ENCODE measurements around the gene GRK4. TPM values are rescaled to one million over a fixed set of nuclear protein-coding genes. Genes with fewer than 3 reads are reported as not detected.

GRK4 gene
- total and polyA plus RNA-seq, 10 of the 15 experiments (the other 5 are each of a cell fraction or from before 2014, with no cell fraction given) = 1.1 to 4.0 (median 2.5) TPM

DNA sequence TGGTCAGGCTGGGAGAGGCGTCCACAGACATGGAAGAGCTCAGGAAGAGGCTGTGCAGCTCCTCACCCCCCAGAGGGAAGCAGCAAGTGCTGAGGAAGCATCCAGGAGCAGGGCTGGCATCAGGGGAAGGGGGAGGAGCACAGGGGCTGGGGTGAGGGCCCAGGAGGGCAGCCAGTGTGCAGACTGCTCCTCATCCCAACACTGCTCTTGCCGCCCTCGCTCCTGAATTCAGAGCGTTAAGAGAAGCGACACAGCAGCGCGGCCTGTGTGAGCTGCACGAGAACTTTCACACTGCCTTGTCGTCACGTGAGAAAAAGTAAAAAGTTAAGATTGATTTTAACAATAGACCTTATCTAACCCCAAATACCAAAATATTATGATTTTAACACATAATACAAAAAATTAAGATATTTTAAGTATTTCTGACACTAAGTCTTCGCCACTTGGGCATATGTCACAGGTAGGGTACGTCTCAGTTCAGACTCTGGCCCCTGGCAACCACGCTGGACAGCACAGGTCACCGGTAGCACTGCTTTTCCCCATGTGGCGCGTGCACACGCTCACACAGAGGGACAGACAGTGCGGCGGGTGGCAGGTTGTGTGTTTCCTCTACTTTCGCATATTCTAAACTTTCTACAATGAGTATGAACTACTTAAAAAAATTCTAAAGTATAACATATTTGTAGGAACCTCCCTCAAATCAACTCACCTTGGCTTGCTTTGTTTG lies 19.8 kb upstream of the GRK4 start (continued):
- TF ChIP-seq, protein P1, sequence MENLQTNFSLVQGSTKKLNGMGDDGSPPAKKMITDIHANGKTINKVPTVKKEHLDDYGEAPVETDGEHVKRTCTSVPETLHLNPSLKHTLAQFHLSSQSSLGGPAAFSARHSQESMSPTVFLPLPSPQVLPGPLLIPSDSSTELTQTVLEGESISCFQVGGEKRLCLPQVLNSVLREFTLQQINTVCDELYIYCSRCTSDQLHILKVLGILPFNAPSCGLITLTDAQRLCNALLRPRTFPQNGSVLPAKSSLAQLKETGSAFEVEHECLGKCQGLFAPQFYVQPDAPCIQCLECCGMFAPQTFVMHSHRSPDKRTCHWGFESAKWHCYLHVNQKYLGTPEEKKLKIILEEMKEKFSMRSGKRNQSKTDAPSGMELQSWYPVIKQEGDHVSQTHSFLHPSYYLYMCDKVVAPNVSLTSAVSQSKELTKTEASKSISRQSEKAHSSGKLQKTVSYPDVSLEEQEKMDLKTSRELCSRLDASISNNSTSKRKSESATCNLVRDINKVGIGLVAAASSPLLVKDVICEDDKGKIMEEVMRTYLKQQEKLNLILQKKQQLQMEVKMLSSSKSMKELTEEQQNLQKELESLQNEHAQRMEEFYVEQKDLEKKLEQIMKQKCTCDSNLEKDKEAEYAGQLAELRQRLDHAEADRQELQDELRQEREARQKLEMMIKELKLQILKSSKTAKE (IDR thresholded peaks at IDR 0.05; ENCODE audit: low read depth, poor library complexity, severe bottlenecking) = no peak

DNA sequence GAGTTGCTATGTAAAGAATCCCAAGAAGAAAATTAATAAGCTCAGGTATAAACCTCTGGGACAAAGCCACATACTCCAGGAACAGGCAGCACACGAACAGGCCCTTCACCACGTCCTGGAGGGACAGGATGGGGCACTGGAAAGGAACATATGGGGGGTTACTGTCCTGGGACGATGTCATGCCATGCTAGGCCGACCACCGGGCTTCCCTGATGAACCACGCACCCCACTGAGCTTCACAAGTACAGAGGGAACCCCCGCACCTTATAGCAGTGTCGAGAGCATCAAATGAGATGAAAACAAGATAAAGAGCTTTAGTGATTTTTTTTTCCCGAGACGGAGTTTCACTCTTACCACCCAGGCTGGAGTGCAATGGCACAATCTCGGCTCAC lies 19.3 kb upstream of the GRK4 start:
- H3K4me2 ChIP-seq (ENCODE audit: control insufficient read depth, insufficient read depth) = no peak overlapping the region
- DNase-seq (ENCODE audit: low read depth, low spot score) (no peak), FAIRE-seq (no peak), ATAC-seq (no peak)
- SMC1A ChIA-PET (ENCODE audit: uncharacterized antibody, unreplicated experiment) = interaction anchor here (1.9 kb wide), 1 partner anchor 8 kb away, joined by 6 read pairs; no protein-coding TSS in a partner anchor
- H3K36me3 ChIP-seq (ENCODE audit: control insufficient read depth in 2 of 2, insufficient read depth in 2 of 2, low read length in 1 of 2) = peaks cover 56 to 70% of the 10 kb centered on the region in 2 experiments
- no peak overlapping the region for H3K27ac ChIP-seq (ENCODE audit: control insufficient read depth, insufficient read depth)
- no peak overlapping the region for H2AFZ ChIP-seq (ENCODE audit: control insufficient read depth, low read depth, low read length)
- H3K9ac ChIP-seq (ENCODE audit: control insufficient read depth, insufficient read depth, low read length) = no peak overlapping the region
- in situ Hi-C loops (cut with MboI) (loop anchor here (25.0 kb wide), 1 partner anchor 182 kb away; the partner anchor contains the start of gene TNIP2), intact Hi-C loops (cut with micrococcal nuclease; ENCODE audit: unreplicated experiment) (no loop called here)
- no peaks in the 10 kb centered on the region; the same call in 1 of the 2 replicates for H4K20me1 ChIP-seq (ENCODE audit: control insufficient read depth, insufficient read depth)
- RAD21 ChIA-PET (ENCODE audit: unreplicated experiment) = interaction anchor here (0.7 kb wide), 1 partner anchor 10 kb away, joined by 4 read pairs; no protein-coding TSS in a partner anchor
- TF ChIP-seq POLR2A (IDR thresholded peaks at IDR 0.05; ENCODE audit: low read depth, low read length) (0 out of 2 replicates have a peak, but pooled peaks have one; percentile 21), RAD51 (IDR thresholded peaks at IDR 0.05) (no peak)
- no peaks in the 10 kb centered on the region; the same call in 2 of the 3 replicates for H3K9me3 ChIP-seq (replicated peaks; ENCODE audit: control insufficient read depth, insufficient read depth, low read length)
- CTCF ChIA-PET = interaction anchor here (0.6 to 2.1 kb wide), 2 partner anchors 10 to 249 kb away, joined by 3 to 10 read pairs; no protein-coding TSS in a partner anchor
- H3K4me3 ChIP-seq = no peak overlapping the region
- H3K4me1 ChIP-seq (ENCODE audit: control insufficient read depth, insufficient read depth, low read length) = no peaks in the 10 kb centered on the region; the same call in 1 of the 2 replicates
- no peaks in the 10 kb centered on the region; the same call in 1 of the 2 replicates for H3K79me2 ChIP-seq (ENCODE audit: control insufficient read depth, insufficient read depth, low read length)
- 89% methylated on average over 11 of the region's 11 CpGs for WGBS (ENCODE audit: insufficient coverage, insufficient replicate concordance, low lambda C conversion rate, missing lambda C conversion rate)
- no peaks in the 10 kb centered on the region for H3K27me3 ChIP-seq (replicated peaks in 1 of 2; ENCODE audit: control insufficient read depth in 2 of 2, insufficient read depth in 2 of 2, low read length in 1 of 2)
- no TSS peak for BruUV-seq (replicated peaks)
- POLR2A ChIA-PET = no interaction called here
